ENCODE data around the gene SNAI3. TPM values are rescaled to one million over a fixed set of nuclear protein-coding genes. Genes with fewer than 3 reads are reported as not detected.

Gene SNAI3
- total and polyA plus RNA-seq, 8 donors, result 0.55 to 4.2 (median 1.5) TPM; not detected in 3

DNA sequence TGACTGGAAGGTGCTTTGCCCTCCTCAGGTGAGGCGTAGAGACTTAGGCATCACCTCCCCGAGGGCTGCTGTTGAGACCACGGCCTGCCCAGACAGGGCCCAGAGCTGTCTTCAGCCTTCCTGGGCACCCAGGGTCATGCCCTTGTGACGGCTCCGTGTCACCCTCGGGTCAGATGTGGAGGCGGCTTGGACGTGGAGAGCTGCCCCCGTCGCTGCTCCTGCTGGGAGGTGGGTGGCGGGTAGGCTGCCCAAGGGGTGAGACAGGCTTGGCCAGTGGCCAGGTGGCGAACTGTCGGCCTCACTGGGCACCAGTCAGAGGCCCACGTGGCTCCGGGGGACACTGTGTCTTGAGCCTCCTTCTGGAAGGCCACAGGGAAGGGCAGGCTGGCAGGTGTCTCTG is 8.9 kb upstream of the SNAI3 start:
- H3K4me1 ChIP-seq, result peaks cover 0 to 26% (median 10%) of the 10 kb centered on the region in 4 donors
- H3K27ac ChIP-seq, result no peak overlapping the region
- TF ChIP-seq, protein P1, sequence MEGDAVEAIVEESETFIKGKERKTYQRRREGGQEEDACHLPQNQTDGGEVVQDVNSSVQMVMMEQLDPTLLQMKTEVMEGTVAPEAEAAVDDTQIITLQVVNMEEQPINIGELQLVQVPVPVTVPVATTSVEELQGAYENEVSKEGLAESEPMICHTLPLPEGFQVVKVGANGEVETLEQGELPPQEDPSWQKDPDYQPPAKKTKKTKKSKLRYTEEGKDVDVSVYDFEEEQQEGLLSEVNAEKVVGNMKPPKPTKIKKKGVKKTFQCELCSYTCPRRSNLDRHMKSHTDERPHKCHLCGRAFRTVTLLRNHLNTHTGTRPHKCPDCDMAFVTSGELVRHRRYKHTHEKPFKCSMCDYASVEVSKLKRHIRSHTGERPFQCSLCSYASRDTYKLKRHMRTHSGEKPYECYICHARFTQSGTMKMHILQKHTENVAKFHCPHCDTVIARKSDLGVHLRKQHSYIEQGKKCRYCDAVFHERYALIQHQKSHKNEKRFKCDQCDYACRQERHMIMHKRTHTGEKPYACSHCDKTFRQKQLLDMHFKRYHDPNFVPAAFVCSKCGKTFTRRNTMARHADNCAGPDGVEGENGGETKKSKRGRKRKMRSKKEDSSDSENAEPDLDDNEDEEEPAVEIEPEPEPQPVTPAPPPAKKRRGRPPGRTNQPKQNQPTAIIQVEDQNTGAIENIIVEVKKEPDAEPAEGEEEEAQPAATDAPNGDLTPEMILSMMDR (IDR thresholded peaks at IDR 0.05), result no peak
- no peak for TF ChIP-seq EP300 (IDR thresholded peaks at IDR 0.05)
- no peak overlapping the region for H3K4me3 ChIP-seq
- whole genome bisulfite sequencing, 5 donors, result 65 to 87% (median 71%) methylated on average over 2 to 15 of the region's 15 CpGs
- intact Hi-C loops (cut with DNase I; ENCODE audit: low total_unique reads), result no loop called here
- H3K27me3 ChIP-seq, result peaks cover 0 to 24% (median 0%) of the 10 kb centered on the region in 3 donors
- no peaks in the 10 kb centered on the region for H3K9me3 ChIP-seq
- DNase-seq, result no peak
- H3K36me3 ChIP-seq, result peaks cover 26 to 53% (median 45%) of the 10 kb centered on the region in 4 donors

DNA sequence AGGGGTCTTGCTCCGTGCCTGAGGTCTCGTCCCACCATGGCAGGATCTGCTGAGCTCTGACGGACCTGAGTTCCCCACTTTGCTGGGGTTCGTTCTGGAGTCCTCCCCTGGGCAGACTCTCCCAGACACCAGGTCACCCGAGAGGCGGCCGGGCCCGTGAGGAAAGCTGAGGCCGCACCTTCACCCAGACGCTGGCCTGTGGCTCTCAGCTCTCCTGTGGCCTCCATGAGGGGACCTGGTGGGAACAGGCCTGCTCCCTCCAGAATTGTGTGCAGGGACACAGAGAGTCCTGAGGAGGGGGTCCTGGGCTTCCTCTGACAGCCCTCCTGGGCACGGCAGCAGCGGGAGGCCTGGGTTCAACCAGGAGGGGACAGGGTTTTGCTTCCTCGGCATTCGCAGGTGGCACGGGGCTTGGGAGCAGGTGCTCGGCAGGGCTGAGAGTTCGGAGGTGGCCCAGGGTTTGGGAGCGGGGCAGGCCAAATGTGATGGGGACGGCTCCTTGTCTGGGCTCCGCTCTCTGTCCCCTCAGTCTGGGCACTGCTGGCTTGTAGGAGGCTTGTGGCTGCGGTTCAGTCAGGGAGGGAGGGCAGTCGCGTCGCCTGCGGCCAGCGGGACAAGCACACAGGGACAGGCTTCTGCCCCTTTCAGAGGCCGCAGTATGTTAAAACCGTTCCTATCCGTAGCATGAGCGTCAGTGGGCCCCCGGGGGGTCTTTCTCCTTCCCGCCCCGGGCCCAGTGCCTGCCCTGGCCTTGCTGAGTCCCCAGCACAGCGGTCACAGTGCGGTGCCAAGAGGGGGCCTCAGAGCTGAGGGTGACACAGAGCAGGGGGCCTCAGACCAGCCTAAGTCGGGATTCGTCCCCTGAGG is 8.1 kb upstream of the SNAI3 start:
- WGBS, 5 donors, result 81 to 92% (median 89%) methylated on average over 24 to 37 of the region's 37 CpGs
- intact Hi-C loops (cut with DNase I; ENCODE audit: low total_unique reads), result no loop called here

DNA sequence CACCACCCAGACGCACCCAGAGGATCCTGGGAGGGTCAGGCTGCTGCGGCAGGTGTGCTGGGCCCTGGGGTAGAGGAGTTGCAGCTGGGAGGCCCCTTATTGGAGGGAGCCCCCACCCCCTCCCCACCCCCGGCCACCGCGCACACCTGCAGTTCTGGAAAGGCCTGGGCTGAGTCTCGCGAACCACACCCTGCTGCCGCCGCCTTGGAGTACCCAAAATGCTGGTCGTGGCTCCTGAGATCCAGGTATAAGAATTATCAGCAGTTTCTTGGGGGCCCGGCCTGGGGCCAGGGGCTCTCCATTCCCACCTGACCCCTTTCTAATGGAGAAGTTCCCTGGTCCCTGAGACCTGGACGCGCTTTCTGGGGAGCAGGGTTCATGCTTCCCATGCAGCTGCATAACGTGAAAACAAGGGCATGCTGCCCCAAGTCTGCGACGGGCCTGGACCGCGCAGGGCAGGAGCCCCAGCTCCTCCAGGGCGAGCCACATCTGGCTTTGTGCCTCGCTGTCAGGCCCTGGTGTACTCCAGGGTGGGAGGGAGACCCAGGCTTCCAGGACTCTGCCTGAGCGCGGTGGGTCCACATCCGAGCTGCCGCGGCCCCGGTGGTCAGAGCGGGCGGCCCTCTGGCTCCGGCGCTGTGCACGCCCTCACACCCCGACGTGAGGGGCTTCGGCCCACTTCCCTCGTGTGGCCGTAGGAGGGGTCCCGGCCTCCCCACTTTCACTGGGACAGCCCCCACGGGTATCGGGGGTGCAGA is 7.3 kb upstream of the SNAI3 start:
- Histone ChIP-seq H3K9me3 (no peaks in the 10 kb centered on the region), H3K36me3 (peaks cover 21 to 37% (median 29%) of the 10 kb centered on the region in 4 donors), H3K27me3 (peaks cover under 1 to 40% (median 1%) of the 10 kb centered on the region in 3 donors), H3K4me3 (no peak overlapping the region), H3K27ac (no peak overlapping the region), H3K4me1 (peaks cover 0 to 18% (median 9%) of the 10 kb centered on the region in 4 donors)
- intact Hi-C loops (cut with DNase I; ENCODE audit: low total_unique reads), result no loop called here
- TF ChIP-seq, protein P1 (IDR thresholded peaks at IDR 0.05), result no peak
- TF ChIP-seq POLR2A (IDR thresholded peaks at IDR 0.05), result no peak
- TF ChIP-seq POLR2AphosphoS5 (IDR thresholded peaks at IDR 0.05), result no peak
- TF ChIP-seq EP300 (IDR thresholded peaks at IDR 0.05), result no peak
- WGBS, 5 donors, result 80 to 86% (median 82%) methylated on average over 19 to 39 of the region's 39 CpGs
- DNase-seq, result no peak

More for the DNA sequence above, 8.1 kb upstream of the SNAI3 start:
- no peak for DNase-seq
- no peaks in the 10 kb centered on the region for H3K9me3 ChIP-seq
- no peak overlapping the region for H3K27ac ChIP-seq
- peaks cover 23 to 45% (median 37%) of the 10 kb centered on the region in 4 donors for H3K36me3 ChIP-seq
- peaks cover 0 to 31% (median 0%) of the 10 kb centered on the region in 3 donors for H3K27me3 ChIP-seq
- TF ChIP-seq POLR2AphosphoS5 (IDR thresholded peaks at IDR 0.05) (no peak), POLR2A (IDR thresholded peaks at IDR 0.05) (no peak), EP300 (IDR thresholded peaks at IDR 0.05) (no peak)
- TF ChIP-seq, protein P1 (IDR thresholded peaks at IDR 0.05), result no peak
- H3K4me1 ChIP-seq, result peaks cover 0 to 19% (median 9%) of the 10 kb centered on the region in 4 donors
- no peak overlapping the region for H3K4me3 ChIP-seq

DNA sequence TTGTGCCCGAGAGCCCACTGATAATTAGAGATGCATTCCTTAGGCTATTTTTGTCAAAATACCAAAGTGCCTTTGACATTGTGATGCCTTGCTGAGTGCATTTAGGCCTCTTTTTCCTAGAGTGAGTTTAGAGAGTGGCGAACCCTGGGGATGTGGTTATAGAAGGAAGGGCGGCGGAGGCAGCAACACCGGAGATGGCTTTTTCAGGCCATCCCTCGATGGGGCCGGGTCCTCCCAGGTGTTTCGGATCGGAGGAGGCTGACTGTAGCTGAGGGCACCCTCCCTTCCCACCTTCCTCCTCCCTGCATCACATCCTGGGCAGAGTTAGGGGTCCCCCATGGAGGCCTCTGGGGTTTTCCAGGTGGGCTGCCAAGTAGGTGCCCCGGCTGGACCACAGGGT is 6.6 kb upstream of the SNAI3 start:
- no peak for DNase-seq
- Histone ChIP-seq H3K27ac (no peak overlapping the region), H3K9me3 (no peaks in the 10 kb centered on the region), H3K4me3 (no peak overlapping the region), H3K27me3 (peaks cover 5 to 47% (median 6%) of the 10 kb centered on the region in 3 donors), H3K4me1 (peaks cover 0 to 25% (median 16%) of the 10 kb centered on the region in 4 donors), H3K36me3 (peaks cover 13 to 29% (median 22%) of the 10 kb centered on the region in 4 donors)
- intact Hi-C loops (cut with DNase I; ENCODE audit: low total_unique reads), result no loop called here
- TF ChIP-seq, protein P1 (IDR thresholded peaks at IDR 0.05), result no peak
- no peak for TF ChIP-seq POLR2AphosphoS5 (IDR thresholded peaks at IDR 0.05)
- 73 to 91% (median 89%) methylated on average over 10 of the region's 10 CpGs for WGBS, 5 donors

All from stomach (tissue), 9 donors.